ENCODE results near the gene TLE1.
"Not testable (repeated sequence)": the region's sequence is repeated elsewhere in the genome, so short reads cannot be mapped to it uniquely, and the experiment has no call there.

Gene TLE1

DNA sequence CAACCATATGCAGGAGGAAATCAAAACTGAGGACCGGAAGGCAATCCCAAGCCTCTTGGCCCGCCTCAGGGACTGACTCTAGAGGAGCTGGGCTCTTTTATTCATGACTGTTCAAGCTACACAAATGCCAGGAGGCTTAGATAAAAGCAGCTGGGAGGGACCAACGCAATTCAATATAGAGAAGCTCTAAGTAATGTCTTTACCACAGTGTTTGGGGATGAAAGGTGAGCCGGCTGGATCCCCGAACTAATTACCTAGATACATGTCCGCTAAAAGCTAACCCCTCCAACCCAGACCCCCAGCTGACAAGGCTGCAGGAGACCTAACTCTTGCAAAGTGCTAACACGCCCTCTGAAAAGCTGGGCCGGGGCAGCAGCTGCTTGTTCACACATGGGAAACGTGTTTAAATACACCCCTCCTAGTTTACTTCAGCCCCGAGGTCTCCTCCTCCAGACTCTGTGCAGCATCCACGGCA lies 67.5 kb downstream of the TLE1 start:
- no peak for DNase-seq

- no peak for DNase-seq
Measured at GRCh38 chr9:81621118-81621517, 68.2 kb downstream of the TLE1 start.

DNA sequence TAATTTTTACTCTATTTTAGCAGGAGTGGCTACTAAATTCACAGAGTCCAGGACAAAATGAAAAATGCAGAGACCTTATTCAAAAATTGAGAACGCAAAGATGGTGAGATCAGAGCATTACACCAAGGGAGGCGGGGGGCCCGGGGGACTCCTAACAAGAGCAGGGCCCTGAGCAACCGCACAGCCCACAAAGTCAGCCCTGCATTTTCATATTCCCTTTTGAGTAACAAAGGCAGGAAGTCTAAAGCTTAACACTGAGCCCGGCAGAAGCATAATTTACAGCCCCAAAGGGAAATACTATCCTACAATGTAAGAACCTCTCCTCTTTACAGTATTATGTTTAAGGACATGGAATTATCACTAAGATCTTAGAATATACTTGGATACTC lies 69.4 kb downstream of the TLE1 start:
- no peak for DNase-seq

DNA sequence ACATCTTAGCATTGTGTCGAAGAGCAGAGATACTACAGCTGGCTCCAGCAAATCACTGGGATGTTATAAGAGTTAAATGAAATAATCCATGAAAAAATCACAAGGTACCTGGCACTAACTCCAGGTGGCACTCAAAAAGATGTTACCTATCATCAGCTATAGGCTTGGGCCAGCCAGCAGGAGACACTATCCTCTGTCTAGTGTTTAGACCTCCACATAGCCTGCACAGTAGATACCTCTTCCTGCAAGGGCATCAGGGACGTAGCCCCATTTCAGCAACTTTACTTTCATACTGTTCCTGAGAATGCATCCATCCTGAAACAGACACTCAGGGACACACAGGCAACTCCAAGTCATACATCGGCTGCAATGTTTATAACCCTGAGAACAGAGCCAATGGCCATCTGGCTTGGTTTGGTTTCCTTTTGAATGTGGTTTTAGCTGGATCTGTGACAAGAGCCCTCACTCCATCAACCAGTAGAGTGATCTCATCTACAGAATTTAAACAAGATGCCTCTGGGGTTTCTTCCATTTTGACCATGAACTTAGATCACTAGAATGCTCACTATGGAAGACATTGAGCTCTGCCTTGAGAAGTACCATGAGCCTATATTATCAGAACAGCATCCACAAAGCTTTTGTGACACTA lies 69.9 kb downstream of the TLE1 start:
- peak; percentile 84 for DNase-seq

DNA sequence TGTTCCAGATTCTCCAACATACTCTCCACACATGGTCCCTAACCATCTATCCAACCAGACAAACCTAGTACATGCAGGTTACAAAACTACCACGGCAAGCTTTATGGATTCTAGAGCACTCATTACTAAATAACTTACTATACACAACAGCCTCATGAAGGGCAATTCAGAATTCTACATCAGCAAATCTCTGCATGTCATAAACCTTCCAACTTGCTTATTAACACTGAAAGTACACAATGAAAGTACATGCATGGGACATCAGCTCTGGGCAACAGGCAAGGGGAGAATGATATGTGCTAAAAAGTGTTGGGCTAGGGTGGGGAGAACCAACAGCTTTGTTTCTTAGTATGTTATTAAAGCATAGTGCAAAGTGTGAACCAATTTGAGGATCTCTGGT lies 70.4 kb downstream of the TLE1 start:
- no peak for DNase-seq

GRCh38 chr9:81616141-81616540 lies 73.2 kb downstream of the TLE1 start:
- no peak for DNase-seq

- DNase-seq = no peak
Measured at GRCh38 chr9:81614335-81614734, 75.0 kb downstream of the TLE1 start.

GRCh38 chr9:81613002-81613812 lies 76.1 kb downstream of the TLE1 start:
- DNase-seq = peak; percentile 84

- no peak for DNase-seq
Measured at GRCh38 chr9:81611664-81612063, 77.7 kb downstream of the TLE1 start.

GRCh38 chr9:81610740-81611107 lies 78.6 kb downstream of the TLE1 start:
- no peak for DNase-seq

DNA sequence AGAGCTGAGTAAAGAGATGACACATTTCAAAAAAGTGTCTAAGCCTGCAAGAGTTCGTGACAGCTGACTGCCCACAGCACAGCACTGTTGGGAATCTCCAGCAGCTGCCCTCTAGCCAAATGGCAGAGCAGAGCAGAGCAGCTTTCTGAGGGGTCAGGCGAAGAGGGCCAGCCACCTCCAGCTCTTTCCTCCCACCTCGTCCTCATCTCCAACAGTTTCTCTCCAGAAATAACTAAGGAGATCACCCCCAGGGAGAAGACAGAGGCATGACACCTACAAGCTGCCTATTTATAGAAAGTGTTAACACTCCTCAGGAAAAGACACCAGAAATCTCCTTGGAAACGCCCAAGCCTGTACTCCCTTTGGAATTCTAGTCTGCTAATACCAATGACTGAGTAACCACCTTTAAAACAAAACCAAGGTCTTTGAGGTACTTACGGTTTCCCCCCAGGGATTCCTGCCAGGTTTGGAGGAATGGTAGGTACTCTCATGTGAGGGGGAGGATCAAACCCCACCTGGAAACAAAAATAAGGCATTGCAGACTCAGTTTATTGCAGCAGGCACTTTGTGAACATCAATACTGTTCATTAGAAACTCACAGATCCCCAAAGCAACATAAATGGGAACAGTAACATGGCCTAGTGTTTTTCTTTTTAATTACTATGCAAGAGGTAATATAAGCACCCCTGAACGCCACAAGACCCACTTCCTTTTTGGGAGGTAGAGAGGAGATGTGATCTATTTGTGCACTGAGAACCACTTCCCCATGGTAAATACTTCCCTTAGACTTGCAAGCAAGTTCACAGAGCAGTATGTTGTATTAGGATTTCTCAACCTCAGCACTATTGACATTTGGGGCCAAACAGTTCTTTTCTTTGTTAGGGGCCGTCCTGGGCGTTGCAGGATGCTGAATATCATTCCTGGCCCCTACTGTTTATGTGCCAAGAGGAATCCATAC lies 79.3 kb downstream of the TLE1 start:
- peak; percentile 48 for DNase-seq

DNA sequence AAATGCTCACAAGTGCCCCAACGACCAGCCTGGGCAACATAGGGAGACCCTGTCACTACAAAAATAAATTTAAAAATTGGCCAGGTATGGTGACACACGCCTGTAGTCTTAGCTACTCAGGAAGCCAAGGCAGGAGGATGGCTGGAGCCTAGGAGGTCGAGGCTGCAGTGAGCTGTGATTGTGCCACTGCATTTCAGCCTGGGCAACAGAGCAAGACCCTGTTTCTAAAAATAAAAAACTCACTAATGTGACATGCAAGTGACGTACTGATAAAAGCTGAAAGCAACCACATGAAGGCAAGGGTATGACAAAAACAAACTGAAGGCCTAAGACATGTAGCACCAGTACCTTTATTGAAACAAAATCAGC lies 81.1 kb downstream of the TLE1 start:
- DNase-seq = no peak

DNA sequence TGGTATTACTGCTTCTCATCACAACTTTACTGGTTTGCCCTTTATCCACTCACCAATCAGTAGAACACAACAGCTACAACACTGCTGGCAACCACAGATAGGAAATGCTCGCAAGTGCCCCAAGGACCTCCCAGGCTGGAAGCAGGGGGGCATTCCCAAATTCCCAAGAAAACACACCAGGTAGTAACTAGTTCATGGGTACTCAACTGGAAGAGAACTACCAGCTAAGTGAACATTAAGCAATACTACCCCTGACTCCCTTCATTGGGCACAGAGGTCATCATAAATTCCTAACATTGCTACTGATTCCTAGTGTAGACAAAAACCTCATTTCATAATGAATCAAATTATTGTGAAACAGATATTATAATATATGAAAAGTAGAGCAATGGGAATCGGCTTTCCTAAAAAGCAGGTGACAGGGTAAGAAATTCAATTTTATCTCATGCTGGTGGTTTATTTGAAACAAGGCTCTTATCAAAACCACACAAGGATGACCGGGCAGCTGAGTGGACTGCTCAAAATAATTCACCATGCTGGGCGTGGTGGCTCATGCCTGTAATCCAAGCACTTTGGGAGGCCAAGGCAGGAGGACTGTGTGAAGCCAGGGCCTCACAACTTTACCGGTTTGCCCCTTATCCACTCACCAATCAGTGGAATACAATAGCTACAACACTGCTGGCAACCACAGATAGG lies 81.6 kb downstream of the TLE1 start:
- no peak for DNase-seq

GRCh38 chr9:81606261-81606660 lies 83.1 kb downstream of the TLE1 start:
- DNase-seq = not testable (repeated sequence)

GRCh38 chr9:81605170-81605670 lies 84.1 kb downstream of the TLE1 start:
- no peak for DNase-seq

- peak; percentile 38 for DNase-seq
Measured at GRCh38 chr9:81604306-81605169, 84.8 kb downstream of the TLE1 start.

- no peak for DNase-seq
Measured at GRCh38 chr9:81602887-81603680, 86.3 kb downstream of the TLE1 start.

GRCh38 chr9:81601639-81602623 lies 87.4 kb downstream of the TLE1 start:
- no peak for DNase-seq

DNA sequence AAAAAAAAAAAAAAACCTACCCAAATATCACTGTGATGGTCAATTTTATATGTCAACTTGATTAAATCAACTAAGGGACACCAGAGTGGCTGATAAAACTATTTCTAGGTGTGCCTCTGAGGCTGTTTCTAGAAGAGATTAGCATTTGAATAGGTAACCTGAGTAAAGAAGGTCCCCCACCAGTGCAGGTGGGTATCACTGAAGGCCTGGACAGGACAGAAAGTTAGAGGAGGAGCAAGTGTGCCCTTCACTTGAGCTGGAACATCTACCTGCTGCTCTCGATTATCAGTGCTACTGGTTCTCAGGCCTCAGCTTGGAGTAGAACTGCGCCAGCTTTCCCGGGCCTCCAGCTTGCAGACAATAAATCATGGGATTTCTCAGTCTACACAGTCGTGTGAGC lies 88.7 kb downstream of the TLE1 start:
- no peak for DNase-seq

Data from fibroblast of skin of scalp (primary cell).